ENCODE data around the gene SETD5.

SETD5 gene

DNA sequence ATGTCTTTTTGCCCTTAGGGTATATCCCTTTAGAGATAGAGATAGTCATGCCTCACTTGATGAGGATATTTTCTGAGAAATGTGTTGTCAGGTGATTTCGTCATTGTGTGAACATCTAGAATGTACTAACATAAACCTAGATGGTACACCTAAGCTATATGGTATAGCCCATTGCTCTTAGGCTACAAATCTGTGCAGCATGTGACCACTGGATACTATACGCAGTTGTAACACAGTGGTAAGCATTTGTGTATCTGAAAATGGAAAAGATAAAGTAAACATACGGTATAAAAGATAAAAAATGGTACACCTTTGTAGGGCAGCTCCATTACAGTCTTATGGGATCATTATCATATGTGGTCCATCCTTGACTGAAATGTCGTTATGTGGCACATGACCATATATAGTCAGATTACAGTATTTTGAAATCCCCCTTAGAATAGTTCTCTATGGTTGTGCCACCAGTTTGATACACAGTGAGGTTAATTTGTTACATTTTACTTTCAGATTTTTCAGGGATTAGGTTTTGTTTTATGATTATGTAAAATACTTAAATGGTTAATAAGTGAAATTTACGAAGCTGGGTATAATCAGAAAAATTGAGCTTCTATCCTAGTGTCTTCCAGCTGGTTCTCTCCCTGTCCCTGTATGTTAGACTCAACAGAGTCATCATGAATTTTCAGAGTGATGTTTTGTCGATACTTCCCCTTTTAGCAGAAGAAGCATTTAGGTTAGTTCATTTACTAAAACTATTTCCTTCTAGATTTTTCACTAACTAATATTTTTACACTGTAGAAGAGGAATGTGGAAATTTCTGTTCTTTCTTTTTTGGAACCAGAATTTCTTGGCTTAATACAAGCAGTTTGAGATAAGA is 12.8 kb downstream of the SETD5 start:
- DNase-seq (ENCODE audit: low read depth in 2 of 3, low spot score in 1 of 3): no peak

DNA sequence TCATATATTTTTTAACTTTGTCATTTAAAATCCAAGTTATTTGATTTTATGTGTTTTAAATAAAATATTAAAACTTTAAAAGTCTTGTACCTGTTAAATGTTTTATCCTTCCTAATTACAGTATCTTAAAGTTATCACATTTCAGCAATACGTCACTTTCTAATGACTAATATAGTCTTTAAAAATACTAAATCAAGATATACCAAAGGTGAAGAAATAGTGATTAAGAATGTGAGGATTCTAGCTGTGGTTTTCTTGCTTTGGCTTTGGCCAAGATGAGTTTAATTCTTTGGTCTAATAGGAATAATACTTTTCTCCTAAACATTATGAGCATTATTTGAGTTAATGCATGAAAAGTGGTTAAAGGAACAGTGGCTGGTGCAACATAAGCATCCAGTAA is 13.9 kb downstream of the SETD5 start:
- no peak for DNase-seq (ENCODE audit: low read depth in 2 of 3, low spot score in 1 of 3)

DNA sequence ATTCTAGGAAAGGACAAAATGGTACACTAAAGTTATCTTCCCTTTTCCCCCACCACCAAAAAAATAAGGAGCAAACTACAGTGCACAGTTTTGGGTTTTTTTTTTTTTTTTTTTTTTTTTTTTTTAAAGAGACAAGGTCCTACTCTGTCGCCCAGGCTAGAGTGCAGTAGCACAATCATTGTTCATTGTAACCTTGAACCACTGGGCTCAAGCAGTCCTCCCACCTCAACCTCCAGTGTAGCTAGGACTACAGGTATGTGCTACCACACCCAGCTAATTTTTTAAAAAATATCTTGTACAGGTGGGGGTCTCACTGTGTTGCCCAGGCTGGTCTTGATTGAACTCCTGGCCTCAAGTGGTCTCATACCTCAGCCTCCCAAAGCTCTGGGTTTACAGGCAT is 14.9 kb downstream of the SETD5 start:
- DNase-seq (ENCODE audit: low read depth in 2 of 3, low spot score in 1 of 3): no peak

DNA sequence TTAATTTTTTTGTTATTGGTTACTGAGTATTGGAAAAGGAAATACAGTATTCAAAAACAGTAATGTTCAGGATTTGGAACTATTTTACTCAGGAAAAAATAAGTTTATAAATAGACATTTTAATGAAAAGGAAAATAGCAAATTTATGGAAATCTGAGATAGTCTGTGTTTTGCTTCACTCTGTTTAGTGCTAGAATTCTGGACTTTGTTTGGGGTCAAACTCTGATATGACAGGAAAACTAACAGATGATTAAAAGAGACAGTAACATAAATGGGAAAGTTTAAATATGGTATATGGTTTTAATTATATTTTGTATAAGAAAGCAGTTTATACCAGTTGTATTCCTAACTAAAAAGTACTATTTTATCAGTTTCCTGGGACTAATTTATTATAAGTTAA is 17.4 kb downstream of the SETD5 start:
- DNase-seq (ENCODE audit: low read depth in 2 of 3, low spot score in 1 of 3): no peak

DNA sequence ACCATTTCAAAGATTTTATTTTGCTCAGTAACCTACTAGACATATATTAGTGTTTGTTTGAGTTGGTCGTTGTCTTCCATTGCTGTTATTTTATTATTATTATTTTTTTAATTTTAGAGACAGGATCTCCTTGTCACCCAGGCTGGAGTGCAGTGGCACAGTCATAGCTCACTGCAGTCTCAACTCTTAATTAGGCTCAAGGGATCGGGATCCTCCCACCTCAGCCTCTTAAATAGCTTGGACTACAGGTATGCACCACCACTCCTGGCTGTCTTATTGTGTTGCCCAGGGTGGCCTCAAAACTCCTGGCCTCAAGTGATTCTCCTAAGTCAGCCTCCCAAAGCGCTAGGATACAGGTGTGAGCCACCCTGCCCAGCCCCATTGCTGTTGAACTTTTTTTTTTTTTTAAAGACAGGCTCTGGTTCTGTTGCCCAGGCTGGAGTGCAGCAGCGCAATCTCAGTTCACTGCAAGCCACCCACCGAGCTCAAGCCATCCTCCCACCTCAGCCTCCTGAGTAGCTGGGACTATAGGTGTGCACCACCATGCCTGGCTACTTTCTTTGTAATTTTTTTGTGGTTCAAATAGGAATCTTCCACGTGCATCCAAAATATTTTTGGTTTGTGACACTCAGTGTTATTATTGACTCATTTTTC is 18.2 kb downstream of the SETD5 start:
- DNase-seq (ENCODE audit: low read depth in 2 of 3, low spot score in 1 of 3): no peak

DNA sequence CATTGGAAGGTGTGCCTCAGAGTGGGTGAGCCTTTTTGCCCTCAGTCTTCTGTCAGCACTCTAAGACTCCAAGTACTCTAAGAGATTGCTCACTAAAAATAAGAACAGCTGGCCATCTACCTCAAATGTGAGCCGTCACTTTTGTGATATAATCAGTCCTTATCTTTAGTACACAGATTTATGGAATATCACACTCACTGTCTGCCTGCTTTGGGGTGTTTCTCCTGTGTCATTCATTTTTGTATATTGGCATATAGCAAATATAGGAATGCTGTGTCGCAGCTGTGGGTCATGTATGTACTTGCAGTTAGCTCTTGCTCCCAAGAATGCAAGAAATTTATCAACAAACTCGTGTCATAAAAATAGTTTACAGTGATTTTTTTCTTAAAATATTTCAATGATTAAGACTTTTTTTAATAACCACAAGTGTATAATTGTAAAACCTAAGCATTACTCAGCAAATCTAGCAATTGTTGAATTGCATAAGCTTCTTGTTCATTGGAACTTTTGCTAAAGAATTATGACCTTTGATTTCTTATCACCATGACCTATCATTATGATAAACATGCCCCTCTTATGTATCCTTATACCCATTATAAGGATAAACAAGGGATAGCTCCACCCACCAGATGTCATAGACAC is 18.8 kb downstream of the SETD5 start:
- no peak for DNase-seq (ENCODE audit: low read depth in 2 of 3, low spot score in 1 of 3)

DNA sequence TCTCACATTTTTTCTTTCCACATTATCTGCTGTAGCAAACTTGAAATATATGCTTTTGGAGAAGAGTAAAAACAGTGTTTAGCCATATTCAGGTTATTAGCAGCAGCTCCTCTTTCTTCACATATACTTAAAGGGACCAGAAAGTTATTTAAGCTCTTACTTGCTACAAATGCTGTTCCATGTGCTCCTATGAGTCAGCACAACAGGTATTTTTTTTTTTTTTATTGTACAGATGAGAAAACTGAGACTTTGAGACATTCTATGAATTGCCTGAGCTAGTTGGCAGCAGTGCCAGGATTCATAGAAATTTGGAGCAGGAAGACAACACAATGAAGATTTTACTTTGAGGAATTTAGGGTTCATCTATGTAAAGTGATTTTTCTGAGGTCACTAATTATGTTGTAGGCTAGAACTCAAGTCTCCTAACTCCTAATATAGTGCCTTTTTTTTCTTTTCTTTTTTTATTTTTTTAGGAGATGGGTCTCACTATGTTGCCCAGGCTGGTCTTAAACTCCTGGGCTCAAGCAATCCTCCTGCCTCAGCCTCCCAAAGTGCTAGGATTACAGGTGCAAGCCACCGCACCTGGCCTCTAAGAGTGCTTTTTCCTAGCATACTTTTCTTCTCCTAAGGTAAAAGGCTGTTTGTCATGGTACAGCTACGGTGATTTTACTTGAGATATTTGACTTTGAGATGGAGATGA is 23.6 kb downstream of the SETD5 start:
- DNase-seq (ENCODE audit: low read depth in 2 of 3, low spot score in 1 of 3): no peak

DNA sequence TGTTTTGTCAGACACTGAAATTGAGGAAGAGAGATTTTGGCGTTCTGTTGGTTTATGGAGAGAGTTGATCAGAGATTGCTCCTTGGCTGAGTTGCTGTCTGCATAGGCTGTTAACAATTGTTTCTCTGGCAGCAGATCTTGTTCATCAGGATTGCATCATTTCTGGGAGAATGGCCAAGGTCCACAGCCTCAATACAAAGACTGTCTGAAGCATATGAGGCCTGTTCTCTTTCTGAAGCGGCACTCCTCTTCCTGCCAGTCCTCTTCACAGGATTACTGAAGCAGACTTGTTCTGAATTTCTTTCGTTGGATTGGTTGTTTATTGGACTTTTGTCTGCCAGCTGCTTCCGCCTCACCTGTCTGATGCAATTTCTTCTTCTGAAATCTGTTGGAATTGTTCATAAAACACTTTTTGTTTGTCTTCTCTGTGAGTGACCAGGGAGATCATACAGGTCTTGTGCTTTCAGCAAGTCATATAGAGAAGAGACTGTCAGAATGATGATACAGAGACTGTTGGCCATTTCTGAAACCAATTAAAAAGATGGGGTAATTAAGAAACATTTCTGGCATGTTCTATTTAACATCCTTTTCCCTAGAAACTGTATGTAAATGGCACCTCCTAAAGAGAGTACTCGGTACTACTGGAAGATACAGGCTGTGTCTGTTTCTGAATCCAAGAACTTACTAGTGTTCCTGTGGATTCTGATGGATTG is 25.5 kb downstream of the SETD5 start:
- DNase-seq (ENCODE audit: low read depth in 2 of 3, low spot score in 1 of 3): no peak

DNA sequence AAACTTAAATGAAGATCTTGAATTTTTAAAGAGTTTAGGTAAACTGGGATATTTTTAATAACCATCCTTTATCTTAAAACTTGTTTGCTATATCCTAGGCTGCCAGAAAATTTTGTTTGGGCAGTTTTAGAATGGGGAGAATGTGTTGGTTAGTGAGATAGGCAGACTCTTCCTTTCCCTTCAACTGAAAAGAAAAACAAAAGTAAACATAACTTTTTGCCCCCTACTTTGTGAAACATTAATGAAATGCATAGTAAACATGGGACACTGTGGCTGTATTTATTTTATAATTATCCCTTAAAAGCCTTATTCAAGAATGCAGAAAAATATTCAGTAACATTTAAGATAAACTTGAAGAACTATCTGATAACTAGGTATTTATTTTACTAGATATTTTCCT is 31.0 kb downstream of the SETD5 start:
- DNase-seq (ENCODE audit: low read depth in 2 of 3, low spot score in 1 of 3): no peak

DNA sequence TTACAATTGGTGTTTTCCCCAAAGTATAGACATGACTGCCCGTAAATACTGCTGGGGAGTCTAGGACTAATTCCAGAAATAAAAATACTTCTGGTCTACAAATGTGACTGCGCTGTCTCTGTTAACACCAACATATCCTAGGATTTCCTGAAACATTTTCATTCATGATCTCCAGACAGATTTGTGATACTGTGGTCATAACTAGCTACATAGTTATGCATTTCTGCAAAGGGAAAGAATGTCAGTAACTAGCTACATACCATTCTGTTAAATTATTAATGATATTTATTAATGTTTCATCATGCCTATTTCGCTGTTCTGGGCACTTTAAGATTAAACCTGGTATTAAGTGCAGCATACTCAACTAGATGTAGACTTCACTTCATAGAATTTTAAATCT is 33.3 kb downstream of the SETD5 start:
- no peak for DNase-seq (ENCODE audit: low read depth in 2 of 3, low spot score in 1 of 3)

DNA sequence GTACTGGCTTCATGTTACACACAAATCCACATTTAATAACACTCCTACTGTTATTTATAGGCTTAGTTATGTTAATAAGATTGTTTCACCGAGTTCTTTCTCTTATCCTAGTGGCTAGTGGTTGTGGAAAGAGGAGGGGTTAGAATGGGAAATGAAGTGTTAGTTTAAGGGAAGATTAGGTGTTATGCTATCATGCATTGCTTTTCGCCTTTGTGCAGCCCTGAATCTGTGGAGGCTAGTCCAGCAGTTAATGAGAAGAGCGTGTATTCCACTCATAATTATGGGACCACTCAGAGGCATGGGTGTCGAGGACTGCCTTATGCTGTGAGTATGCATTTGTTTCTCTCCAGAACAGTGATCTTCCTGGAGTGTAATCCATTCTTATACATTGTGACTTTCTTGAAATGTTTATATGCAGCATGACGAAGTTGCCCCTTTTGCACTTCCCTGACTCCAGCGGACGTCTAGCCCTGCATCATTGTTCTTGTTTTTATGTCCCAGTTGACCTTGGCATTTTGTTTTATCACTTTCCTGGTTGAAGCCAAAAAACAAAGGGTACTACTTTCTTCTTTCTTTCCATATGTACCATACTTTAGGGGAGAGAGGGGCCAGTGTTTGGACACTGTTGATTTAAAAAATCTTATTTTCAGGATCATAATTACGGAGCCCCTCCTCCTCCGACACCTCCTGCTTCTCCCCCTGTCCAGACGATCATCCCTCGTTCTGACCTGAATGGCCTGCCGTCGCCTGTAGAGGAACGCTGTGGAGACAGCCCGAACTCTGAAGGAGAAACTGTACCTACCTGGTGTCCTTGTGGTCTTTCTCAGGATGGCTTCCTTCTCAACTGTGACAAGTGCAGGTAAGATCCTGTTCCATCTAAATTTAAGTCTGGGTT is 36.5 kb downstream of the SETD5 start:
- no peak for DNase-seq (ENCODE audit: low read depth in 2 of 3, low spot score in 1 of 3)

DNA sequence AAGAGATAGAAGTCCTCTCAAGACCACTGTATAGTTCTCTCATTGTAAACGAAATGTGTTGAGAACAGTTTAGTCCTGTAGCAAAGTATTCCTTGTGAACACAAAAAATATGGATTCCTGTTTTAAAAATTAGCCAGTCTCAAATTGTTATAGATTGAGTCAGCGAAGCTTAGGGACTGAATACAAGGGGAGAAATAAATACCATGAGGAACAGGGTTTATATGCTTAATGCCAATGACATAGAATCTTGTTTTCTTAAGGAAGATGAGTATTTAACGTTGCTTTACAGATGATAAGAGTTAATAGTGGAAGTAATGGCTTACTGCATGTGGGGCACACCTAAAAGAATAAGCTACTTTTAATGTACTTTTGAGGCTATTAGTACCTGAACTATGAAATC is 37.9 kb downstream of the SETD5 start:
- no peak for DNase-seq (ENCODE audit: low read depth in 2 of 3, low spot score in 1 of 3)

DNA sequence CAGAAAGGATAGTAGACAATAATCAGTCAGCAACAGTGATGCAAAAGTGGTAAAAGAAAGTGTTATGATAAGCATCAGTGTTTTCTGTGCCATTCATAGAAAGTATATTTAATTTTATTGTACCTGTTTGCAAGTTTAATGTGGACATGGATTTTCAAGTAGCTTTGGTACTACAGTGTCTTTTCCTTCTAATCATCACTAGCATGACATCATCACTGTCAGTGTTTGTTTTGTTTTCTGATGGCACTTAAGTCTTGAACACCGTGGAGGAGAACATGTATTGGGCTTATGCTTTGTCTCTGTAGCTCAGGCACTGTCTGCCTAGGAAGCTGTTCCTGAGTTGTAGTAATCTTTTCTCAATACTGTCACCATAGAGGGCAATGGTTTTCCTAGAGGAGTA is 41.9 kb downstream of the SETD5 start:
- no peak for DNase-seq (ENCODE audit: low read depth in 2 of 3, low spot score in 1 of 3)

DNA sequence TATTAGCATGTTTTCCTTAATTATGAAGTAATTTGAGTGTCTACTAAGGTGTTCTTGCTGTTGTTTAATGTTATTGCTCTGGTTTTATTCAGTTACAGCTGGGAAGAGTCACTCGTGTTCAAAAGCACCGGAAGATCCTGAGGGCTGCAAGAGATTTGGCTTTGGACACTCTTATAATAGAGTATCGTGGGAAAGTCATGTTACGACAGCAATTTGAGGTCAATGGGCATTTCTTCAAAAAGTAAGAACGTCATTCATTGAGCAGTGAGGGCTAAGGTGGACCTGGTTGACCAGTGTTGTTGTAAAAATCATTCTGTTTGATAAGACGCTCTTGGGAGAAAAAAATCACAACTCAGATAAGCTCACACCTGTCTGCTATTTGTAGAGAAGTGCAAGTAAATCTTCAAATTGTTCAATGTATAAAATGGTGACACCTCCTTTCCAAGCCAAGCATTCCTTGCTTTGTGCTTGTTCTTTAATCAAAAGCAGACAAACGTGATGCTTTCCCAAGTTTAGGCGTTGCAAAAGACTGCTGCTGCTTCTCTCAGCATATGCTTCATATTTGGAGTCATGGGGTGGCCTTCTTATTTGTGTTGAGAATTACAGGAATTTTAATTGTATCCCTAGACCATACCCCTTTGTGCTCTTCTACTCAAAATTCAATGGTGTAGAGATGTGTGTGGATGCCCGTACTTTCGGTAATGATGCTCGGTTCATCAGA is 44.2 kb downstream of the SETD5 start:
- no peak for DNase-seq (ENCODE audit: low read depth in 2 of 3, low spot score in 1 of 3)

DNA sequence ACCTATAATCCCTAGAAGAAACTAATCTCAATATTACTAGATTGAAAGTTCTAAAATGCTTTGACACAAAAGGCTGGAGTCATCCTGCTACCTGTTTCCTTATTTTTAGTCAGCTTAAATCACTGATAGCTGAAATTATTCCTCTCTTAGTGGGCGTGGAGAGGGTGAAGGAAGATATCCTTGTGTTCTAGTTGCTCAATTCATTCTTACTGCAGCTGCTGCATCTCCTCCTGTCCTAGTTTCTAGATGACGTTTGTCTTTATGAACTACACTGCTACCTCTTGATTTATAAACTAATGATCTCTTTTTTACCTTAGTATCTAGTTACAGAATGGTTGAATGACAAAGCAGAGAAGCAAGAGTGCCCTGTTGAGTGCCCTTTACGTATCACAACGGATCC is 50.7 kb downstream of the SETD5 start:
- no peak for DNase-seq (ENCODE audit: low read depth in 2 of 3, low spot score in 1 of 3)

DNA sequence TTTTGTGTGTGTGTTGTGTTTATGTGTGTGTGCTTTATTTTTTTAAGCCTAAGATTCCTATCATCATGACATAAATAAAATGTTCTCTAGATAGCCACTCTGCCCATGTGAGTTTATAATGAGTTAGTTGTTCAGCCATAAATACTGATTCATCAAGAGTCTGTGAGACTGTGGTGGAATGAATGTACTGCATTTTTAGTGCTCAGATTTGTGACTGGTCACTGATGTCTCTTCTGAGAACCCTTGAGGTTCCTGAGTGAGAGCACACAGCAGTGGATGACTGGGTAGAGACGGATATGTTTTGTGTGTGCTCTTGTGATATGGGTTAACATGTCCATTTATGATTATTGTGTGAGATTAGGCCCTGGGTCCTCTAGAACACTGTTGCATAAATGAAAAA is 51.2 kb downstream of the SETD5 start:
- no peak for DNase-seq (ENCODE audit: low read depth in 2 of 3, low spot score in 1 of 3)

DNA sequence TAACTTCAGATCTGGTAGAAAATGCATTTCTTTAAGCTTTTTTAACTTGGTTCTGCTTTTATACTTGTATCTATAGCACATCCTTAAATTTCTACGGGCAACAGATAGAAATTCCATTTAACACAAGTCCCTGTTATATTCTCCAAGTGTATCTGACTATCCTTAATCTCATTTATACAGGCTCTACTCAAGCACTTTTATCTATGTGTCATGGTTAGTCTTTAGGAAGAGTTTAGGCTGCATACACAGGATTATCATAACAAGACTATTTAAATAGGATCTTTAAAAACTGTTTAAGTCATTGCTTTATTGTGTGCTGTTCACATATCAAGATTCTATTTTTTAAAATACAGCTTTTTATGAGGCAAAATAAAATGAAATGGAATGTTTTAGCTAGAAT is 52.7 kb downstream of the SETD5 start:
- no peak for DNase-seq (ENCODE audit: low read depth in 2 of 3, low spot score in 1 of 3)

DNA sequence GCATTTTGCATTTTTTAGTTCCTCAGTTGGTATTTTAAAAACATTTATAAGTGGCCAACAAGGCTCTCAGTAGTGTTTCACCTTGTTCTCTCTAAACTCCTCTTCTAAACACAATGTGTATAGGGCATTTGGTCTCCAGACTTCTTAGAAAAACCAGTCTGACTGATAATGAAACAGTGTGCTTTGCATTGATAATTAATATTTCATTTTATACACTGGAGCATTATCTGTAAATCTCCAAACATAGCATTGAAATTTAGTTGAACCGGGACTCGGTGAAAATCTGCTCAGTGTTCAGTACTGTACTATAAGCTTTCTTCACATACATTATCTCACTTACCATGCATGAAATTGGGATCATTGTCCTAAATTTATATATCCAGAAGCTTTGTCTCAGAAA is 53.6 kb downstream of the SETD5 start:
- DNase-seq (ENCODE audit: low read depth in 2 of 3, low spot score in 1 of 3): no peak

DNA sequence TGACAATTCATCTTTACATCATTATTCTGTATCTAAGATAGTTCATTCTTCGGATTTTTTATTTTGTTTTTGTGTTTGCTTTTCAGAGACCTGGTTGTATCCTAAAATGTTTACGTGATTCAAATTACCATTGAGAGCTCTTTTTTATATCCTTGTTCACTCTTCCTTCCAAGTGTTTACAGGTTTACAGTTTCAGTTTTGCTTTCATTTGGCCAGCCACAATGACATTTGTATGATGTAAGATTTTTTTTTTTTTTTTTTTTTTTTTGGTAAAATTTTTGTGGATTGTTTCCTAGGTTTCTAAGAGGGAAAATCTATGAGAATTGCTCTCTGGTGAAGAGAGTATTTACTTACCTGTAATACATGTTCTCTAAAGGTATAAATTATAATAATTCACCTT is 55.0 kb downstream of the SETD5 start:
- no peak for DNase-seq (ENCODE audit: low read depth in 2 of 3, low spot score in 1 of 3)

Data from stimulated activated CD4-positive, alpha-beta T cell treated with anti-CD3 and anti-CD28 coated beads, Interleukin-12 subunit alpha, Interleukin-12 subunit beta, amount 100 ng/mL, for 48 hours (primary cell).